Pons (tissue), 1 donor: ENCODE results near the gene VWA1.
"Not testable (repeated sequence)": the region's sequence is repeated elsewhere in the genome, so short reads cannot be mapped to it uniquely, and the experiment has no call there.

Experiments used
- DNase-seq: peaks from one replicate; pipeline ENCODE4 v3.0.0-alpha.2; 2016; ENCODE audit warnings: low spot score

Gene VWA1

GRCh38 chr1:1485755-1486317 is 50.3 kb downstream of the VWA1 start:
- DNase-seq: not testable (repeated sequence)

GRCh38 chr1:1487701-1488100 is 52.2 kb downstream of the VWA1 start:
- no peak for DNase-seq

GRCh38 chr1:1489231-1489630 is 53.7 kb downstream of the VWA1 start:
- no peak for DNase-seq

- no peak for DNase-seq
Observed at GRCh38 chr1:1489861-1490260, 54.4 kb downstream of the VWA1 start.

GRCh38 chr1:1490633-1491230 is 55.2 kb downstream of the VWA1 start:
- no peak for DNase-seq

- DNase-seq: no peak
Observed at GRCh38 chr1:1491601-1492000, 56.1 kb downstream of the VWA1 start.
